KMS-11 (cell line): Measurements from ENCODE around the gene TENM3.

Experiments
- H2AFZ ChIP-seq: fragments of 200-600 bp; sonication (generic); 2 replicates; pipeline ENCODE4 v1.6.1; 2016; ENCODE audit warnings: antibody characterized with exemption, mixed run types, low read depth
- H3K27ac ChIP-seq: fragments of 200-600 bp; sonication (generic); 2 replicates; pipeline ENCODE4 v1.6.1; 2016; ENCODE audit warnings: mild to moderate bottlenecking, mixed run types
- H3K27me3 ChIP-seq: fragments of 200-600 bp; sonication (generic); 2 replicates; pipeline ENCODE4 v1.6.1; 2017; ENCODE audit warnings: mild to moderate bottlenecking, low read depth, mixed run types, moderate library complexity; ENCODE audit not compliant: insufficient read depth
- H3K36me3 ChIP-seq: fragments of 200-600 bp; sonication (generic); 2 replicates; pipeline ENCODE4 v1.6.1; 2017; ENCODE audit warnings: mild to moderate bottlenecking, mixed run types; ENCODE audit not compliant: insufficient read depth
- H3K4me1 ChIP-seq: fragments of 200-600 bp; sonication (generic); 2 replicates; pipeline ENCODE4 v1.6.1; 2016; ENCODE audit warnings: mild to moderate bottlenecking, low read depth, mixed run types; ENCODE audit not compliant: poor library complexity, severe bottlenecking
- H3K4me2 ChIP-seq: fragments of 200-600 bp; sonication (generic); 2 replicates; pipeline ENCODE4 v1.7.0; 2016; ENCODE audit warnings: mild to moderate bottlenecking, mixed run types
- H3K4me3 ChIP-seq: fragments of 200-600 bp; sonication (generic); IDR thresholded peaks from 2 replicates; pipeline ENCODE4 v1.6.1; 2017; ENCODE audit warnings: low read depth, low read length, mixed read lengths; ENCODE audit not compliant: insufficient read depth
- H3K79me2 ChIP-seq: fragments of 200-600 bp; sonication (generic); 2 replicates; pipeline ENCODE4 v1.6.1; 2016; ENCODE audit warnings: low read depth, mixed run types; ENCODE audit not compliant: insufficient read depth
- H3K9ac ChIP-seq: fragments of 200-600 bp; sonication (generic); 2 replicates; pipeline ENCODE4 v1.6.1; 2016; ENCODE audit warnings: mild to moderate bottlenecking, mixed run types
- H4K20me1 ChIP-seq: fragments of 200-600 bp; sonication (generic); 2 replicates; pipeline ENCODE4 v1.6.1; 2016; ENCODE audit warnings: mild to moderate bottlenecking, mixed run types; ENCODE audit not compliant: insufficient read depth
- CTCF ChIP-seq: fragments of 200-600 bp; sonication (generic); conservative IDR thresholded peaks from 2 replicates; pipeline ENCODE4 v1.6.1; 2017; ENCODE audit warnings: low read depth, mild to moderate bottlenecking, antibody characterized with exemption, low read length, moderate library complexity, mixed read lengths

The TENM3 gene

GRCh38 chr4:182518421-182518820 is 275.2 kb downstream of the TENM3 start:
- Histone ChIP-seq H3K4me3 (no peak overlapping the region), H3K27ac (no peak overlapping the region), H3K4me2 (no peak overlapping the region), H3K79me2 (no peaks in the 10 kb centered on the region), H2AFZ (no peak overlapping the region), H4K20me1 (no peaks in the 10 kb centered on the region), H3K4me1 (peaks cover 13% of the 10 kb centered on the region), H3K36me3 (no peaks in the 10 kb centered on the region), H3K9ac (no peak overlapping the region), H3K27me3 (no peaks in the 10 kb centered on the region)
- no peak for TF ChIP-seq CTCF

- Histone ChIP-seq H3K4me3 (no peak overlapping the region), H3K4me2 (no peak overlapping the region), H3K27ac (no peak overlapping the region), H3K27me3 (no peaks in the 10 kb centered on the region), H2AFZ (no peak overlapping the region), H3K36me3 (no peaks in the 10 kb centered on the region), H3K4me1 (peaks cover 13% of the 10 kb centered on the region), H3K9ac (no peak overlapping the region), H3K79me2 (no peaks in the 10 kb centered on the region), H4K20me1 (no peaks in the 10 kb centered on the region)
- TF ChIP-seq CTCF, result no peak
Observed at GRCh38 chr4:182519528-182519927, 276.3 kb downstream of the TENM3 start.

- no peak overlapping the region for H3K4me2 ChIP-seq
- no peaks in the 10 kb centered on the region for H3K27me3 ChIP-seq
- no peaks in the 10 kb centered on the region for H4K20me1 ChIP-seq
- TF ChIP-seq CTCF, result no peak
- H3K36me3 ChIP-seq, result no peaks in the 10 kb centered on the region
- H3K4me1 ChIP-seq, result peaks cover 13% of the 10 kb centered on the region
- no peak overlapping the region for H3K9ac ChIP-seq
- H2AFZ ChIP-seq, result no peak overlapping the region
- H3K27ac ChIP-seq, result no peak overlapping the region
- H3K79me2 ChIP-seq, result no peaks in the 10 kb centered on the region
- no peak overlapping the region for H3K4me3 ChIP-seq
Observed at GRCh38 chr4:182521011-182521410, 277.8 kb downstream of the TENM3 start.

- H4K20me1 ChIP-seq, result no peaks in the 10 kb centered on the region
- no peak for TF ChIP-seq CTCF
- H3K27ac ChIP-seq, result no peak overlapping the region
- H3K79me2 ChIP-seq, result no peaks in the 10 kb centered on the region
- no peak overlapping the region for H3K9ac ChIP-seq
- no peak overlapping the region for H3K4me3 ChIP-seq
- H3K4me2 ChIP-seq, result no peak overlapping the region
- H3K4me1 ChIP-seq, result no peaks in the 10 kb centered on the region
- H3K36me3 ChIP-seq, result no peaks in the 10 kb centered on the region
- no peak overlapping the region for H2AFZ ChIP-seq
- no peaks in the 10 kb centered on the region for H3K27me3 ChIP-seq
Observed at GRCh38 chr4:182528819-182529218, 285.6 kb downstream of the TENM3 start.
